Measurements from ENCODE around the gene SPI1.

GRCh38 chr11:47340010-47340409 lies 38.3 kb downstream of the SPI1 start:
- TF ChIP-seq POLR2A (IDR thresholded peaks at IDR 0.05; ENCODE audit: low read length) (no peak), GATA1 (IDR thresholded peaks at IDR 0.05; ENCODE audit: low read depth, low read length) (no peak)
